ENCODE measurements around the gene CLOCK.

CLOCK gene

GRCh38 chr4:55407119-55407518, 139.6 kb downstream of the CLOCK start:
- Histone ChIP-seq H3K27me3 (ENCODE audit: insufficient read depth, insufficient read length) (no peaks in the 10 kb centered on the region), H3K9ac (ENCODE audit: insufficient read length, low read depth) (no peak overlapping the region), H3K4me3 (ENCODE audit: insufficient read length, low read depth) (no peak overlapping the region), H3K36me3 (ENCODE audit: insufficient read depth, insufficient read length, low read length) (peaks cover 72% of the 10 kb centered on the region), H3K9me3 (ENCODE audit: insufficient read depth, low read length) (no peaks in the 10 kb centered on the region), H3K4me1 (ENCODE audit: insufficient read depth, insufficient read length) (no peaks in the 10 kb centered on the region)
- TF ChIP-seq YY1 (IDR thresholded peaks at IDR 0.05; ENCODE audit: insufficient read depth, insufficient read length) (no peak), ZNF274 (IDR thresholded peaks at IDR 0.05; ENCODE audit: low read depth, low read length) (no peak), SUZ12 (IDR thresholded peaks at IDR 0.05; ENCODE audit: extremely low read depth, insufficient read depth, insufficient read length) (no peak)
- no peak for DNase-seq (ENCODE audit: low read depth, low spot score)

DNA sequence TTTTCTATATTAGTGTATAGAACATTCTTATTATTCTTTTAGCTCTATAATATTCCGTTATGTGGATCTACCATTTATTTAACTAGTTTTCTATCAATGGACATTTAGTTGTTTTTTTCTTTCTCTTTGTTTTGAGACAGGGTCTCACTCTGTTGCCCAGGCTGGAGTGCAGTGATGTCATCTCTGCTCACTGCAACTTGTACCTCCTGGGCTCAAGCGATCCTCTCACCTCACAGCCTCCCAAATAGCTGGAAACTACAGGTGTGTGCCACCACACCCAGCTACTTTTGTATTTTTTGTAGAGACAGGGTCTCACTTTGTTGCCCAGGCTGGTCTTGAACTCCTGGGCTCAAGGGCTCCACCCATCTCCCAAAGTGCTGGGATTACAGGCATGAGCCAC, 140.2 kb downstream of the CLOCK start:
- Histone ChIP-seq H3K9ac (ENCODE audit: insufficient read length, low read depth) (no peak overlapping the region), H3K27me3 (ENCODE audit: insufficient read depth, insufficient read length) (no peaks in the 10 kb centered on the region), H3K9me3 (ENCODE audit: insufficient read depth, low read length) (no peaks in the 10 kb centered on the region), H3K4me1 (ENCODE audit: insufficient read depth, insufficient read length) (no peaks in the 10 kb centered on the region), H3K36me3 (ENCODE audit: insufficient read depth, insufficient read length, low read length) (peaks cover 68% of the 10 kb centered on the region), H3K4me3 (ENCODE audit: insufficient read length, low read depth) (no peak overlapping the region)
- DNase-seq (ENCODE audit: low read depth, low spot score), result no peak
- TF ChIP-seq SUZ12 (IDR thresholded peaks at IDR 0.05; ENCODE audit: extremely low read depth, insufficient read depth, insufficient read length) (no peak), YY1 (IDR thresholded peaks at IDR 0.05; ENCODE audit: insufficient read depth, insufficient read length) (no peak), ZNF274 (IDR thresholded peaks at IDR 0.05; ENCODE audit: low read depth, low read length) (no peak)

DNA sequence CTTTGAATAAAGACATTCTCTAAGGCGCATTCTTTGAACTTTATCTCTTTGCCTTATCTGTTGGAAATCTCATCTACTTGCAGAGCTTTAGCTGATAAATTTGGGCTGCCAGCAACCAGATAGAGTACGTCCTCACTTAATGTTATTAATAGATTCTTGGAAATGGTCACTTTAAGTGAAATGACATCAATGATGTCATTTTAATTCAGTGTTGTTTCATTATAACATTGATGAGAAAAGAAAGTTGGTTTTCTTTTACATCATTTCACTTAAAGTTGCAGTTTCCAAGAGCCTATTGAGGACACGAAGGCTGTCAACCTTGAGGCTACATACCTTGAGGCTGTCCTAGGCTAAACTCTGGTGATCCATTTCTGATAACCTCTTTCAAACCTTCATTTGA, 141.6 kb downstream of the CLOCK start:
- Histone ChIP-seq H3K36me3 (ENCODE audit: insufficient read depth, insufficient read length, low read length) (peaks cover 67% of the 10 kb centered on the region), H3K9ac (ENCODE audit: insufficient read length, low read depth) (no peak overlapping the region), H3K4me1 (ENCODE audit: insufficient read depth, insufficient read length) (no peaks in the 10 kb centered on the region), H3K9me3 (ENCODE audit: insufficient read depth, low read length) (no peaks in the 10 kb centered on the region), H3K27me3 (ENCODE audit: insufficient read depth, insufficient read length) (no peaks in the 10 kb centered on the region), H3K4me3 (ENCODE audit: insufficient read length, low read depth) (no peak overlapping the region)
- DNase-seq (ENCODE audit: low read depth, low spot score), result no peak
- TF ChIP-seq ZNF274 (IDR thresholded peaks at IDR 0.05; ENCODE audit: low read depth, low read length) (no peak), YY1 (IDR thresholded peaks at IDR 0.05; ENCODE audit: insufficient read depth, insufficient read length) (no peak), SUZ12 (IDR thresholded peaks at IDR 0.05; ENCODE audit: extremely low read depth, insufficient read depth, insufficient read length) (no peak)

DNA sequence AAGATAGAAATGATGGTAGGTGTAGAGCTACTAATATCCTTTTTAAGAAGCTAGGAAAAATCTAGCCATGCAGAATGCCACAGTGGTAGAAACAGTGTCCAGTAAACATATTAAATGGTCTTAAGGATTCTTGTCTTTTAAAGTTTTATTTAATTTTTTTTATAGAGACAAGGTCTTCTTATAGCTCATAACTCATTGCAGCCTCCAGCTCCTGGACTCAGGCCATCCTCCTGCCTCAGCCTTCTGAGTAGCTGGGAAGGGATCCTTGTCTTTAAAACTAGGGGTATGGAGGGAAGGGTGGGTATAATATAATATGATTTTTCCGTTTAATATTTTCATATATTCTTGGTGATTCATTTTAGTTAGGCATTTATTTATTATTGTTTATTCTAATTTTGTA, 147.1 kb downstream of the CLOCK start:
- TF ChIP-seq ZNF274 (IDR thresholded peaks at IDR 0.05; ENCODE audit: low read depth, low read length) (no peak), SUZ12 (IDR thresholded peaks at IDR 0.05; ENCODE audit: extremely low read depth, insufficient read depth, insufficient read length) (no peak), YY1 (IDR thresholded peaks at IDR 0.05; ENCODE audit: insufficient read depth, insufficient read length) (no peak)
- Histone ChIP-seq H3K4me3 (ENCODE audit: insufficient read length, low read depth) (no peak overlapping the region), H3K9ac (ENCODE audit: insufficient read length, low read depth) (no peak overlapping the region), H3K9me3 (ENCODE audit: insufficient read depth, low read length) (no peaks in the 10 kb centered on the region), H3K36me3 (ENCODE audit: insufficient read depth, insufficient read length, low read length) (peaks cover 50% of the 10 kb centered on the region), H3K27me3 (ENCODE audit: insufficient read depth, insufficient read length) (no peaks in the 10 kb centered on the region), H3K4me1 (ENCODE audit: insufficient read depth, insufficient read length) (no peaks in the 10 kb centered on the region)
- DNase-seq (ENCODE audit: low read depth, low spot score), result no peak

DNA sequence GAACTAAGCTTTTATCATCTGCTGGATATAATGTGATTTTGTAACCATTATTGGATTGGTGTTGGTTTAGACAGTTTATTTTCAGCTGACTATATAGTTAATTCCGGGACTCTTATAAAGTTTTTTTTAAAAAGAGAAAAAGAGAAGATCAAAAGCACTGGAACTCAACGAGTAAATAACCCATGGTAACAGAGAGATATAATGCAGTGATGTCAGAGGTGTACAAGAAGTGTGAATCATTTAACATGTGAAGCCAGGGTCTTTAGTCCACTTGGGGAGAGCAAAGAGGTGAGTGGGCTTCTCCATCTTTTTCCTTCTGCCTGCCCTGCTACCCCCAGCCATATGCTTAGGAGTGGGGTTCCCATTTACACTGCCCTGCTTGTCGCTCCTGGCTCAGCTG, 147.7 kb downstream of the CLOCK start:
- DNase-seq (ENCODE audit: low read depth, low spot score), result no peak
- Histone ChIP-seq H3K4me3 (ENCODE audit: insufficient read length, low read depth) (no peak overlapping the region), H3K36me3 (ENCODE audit: insufficient read depth, insufficient read length, low read length) (peaks cover 45% of the 10 kb centered on the region), H3K27me3 (ENCODE audit: insufficient read depth, insufficient read length) (no peaks in the 10 kb centered on the region), H3K4me1 (ENCODE audit: insufficient read depth, insufficient read length) (no peaks in the 10 kb centered on the region), H3K9ac (ENCODE audit: insufficient read length, low read depth) (no peak overlapping the region), H3K9me3 (ENCODE audit: insufficient read depth, low read length) (no peaks in the 10 kb centered on the region)
- TF ChIP-seq YY1 (IDR thresholded peaks at IDR 0.05; ENCODE audit: insufficient read depth, insufficient read length) (no peak), SUZ12 (IDR thresholded peaks at IDR 0.05; ENCODE audit: extremely low read depth, insufficient read depth, insufficient read length) (no peak)

GRCh38 chr4:55398461-55398860, 148.2 kb downstream of the CLOCK start:
- Histone ChIP-seq H3K27me3 (ENCODE audit: insufficient read depth, insufficient read length) (no peaks in the 10 kb centered on the region), H3K36me3 (ENCODE audit: insufficient read depth, insufficient read length, low read length) (peaks cover 39% of the 10 kb centered on the region), H3K9ac (ENCODE audit: insufficient read length, low read depth) (peak overlapping the region; percentile 26), H3K9me3 (ENCODE audit: insufficient read depth, low read length) (no peaks in the 10 kb centered on the region), H3K4me1 (ENCODE audit: insufficient read depth, insufficient read length) (no peaks in the 10 kb centered on the region), H3K4me3 (ENCODE audit: insufficient read length, low read depth) (peak overlapping the region; percentile 60)
- no peak for DNase-seq (ENCODE audit: low read depth, low spot score)
- TF ChIP-seq YY1 (IDR thresholded peaks at IDR 0.05; ENCODE audit: insufficient read depth, insufficient read length) (no peak), ZNF274 (IDR thresholded peaks at IDR 0.05; ENCODE audit: low read depth, low read length) (no peak), SUZ12 (IDR thresholded peaks at IDR 0.05; ENCODE audit: extremely low read depth, insufficient read depth, insufficient read length) (no peak)

GRCh38 chr4:55397520-55398321, 149.0 kb downstream of the CLOCK start:
- no peak for DNase-seq (ENCODE audit: low read depth, low spot score)
- TF ChIP-seq ZNF274 (IDR thresholded peaks at IDR 0.05; ENCODE audit: low read depth, low read length) (no peak), SUZ12 (IDR thresholded peaks at IDR 0.05; ENCODE audit: extremely low read depth, insufficient read depth, insufficient read length) (no peak), YY1 (IDR thresholded peaks at IDR 0.05; ENCODE audit: insufficient read depth, insufficient read length) (no peak)

More at GRCh38 chr4:55397520-55398321, 149.0 kb downstream of the CLOCK start:
- H3K36me3 ChIP-seq (ENCODE audit: insufficient read depth, insufficient read length, low read length), result peaks cover 34% of the 10 kb centered on the region
- peak overlapping the region; percentile 60 for H3K4me3 ChIP-seq (ENCODE audit: insufficient read length, low read depth)
- H3K4me1 ChIP-seq (ENCODE audit: insufficient read depth, insufficient read length), result no peaks in the 10 kb centered on the region
- peak overlapping the region; percentile 90 for H3K9ac ChIP-seq (ENCODE audit: insufficient read length, low read depth)
- H3K9me3 ChIP-seq (ENCODE audit: insufficient read depth, low read length), result no peaks in the 10 kb centered on the region
- no peaks in the 10 kb centered on the region for H3K27me3 ChIP-seq (ENCODE audit: insufficient read depth, insufficient read length)
